Astrocyte of the hippocampus (primary cell): ENCODE data around the gene KHNYN.

ENCODE experiments used
- DNase-seq: peaks from one replicate; pipeline ENCODE4 v3.0.0; 2011; ENCODE audit warnings: low read depth, low spot score

KHNYN gene

GRCh38 chr14:24399999-24400718 is 29.6 kb upstream of the KHNYN start:
- no peak for DNase-seq

- DNase-seq = no peak
Observed at GRCh38 chr14:24401810-24402702, 27.7 kb upstream of the KHNYN start.

GRCh38 chr14:24403294-24403998 is 26.3 kb upstream of the KHNYN start:
- DNase-seq = peak; percentile 23

- DNase-seq = no peak
Observed at GRCh38 chr14:24404814-24405213, 24.9 kb upstream of the KHNYN start.

- DNase-seq = no peak
Observed at GRCh38 chr14:24406416-24406815, 23.3 kb upstream of the KHNYN start.

GRCh38 chr14:24407608-24408325 is 22.0 kb upstream of the KHNYN start:
- no peak for DNase-seq

GRCh38 chr14:24408764-24409163 is 21.0 kb upstream of the KHNYN start:
- no peak for DNase-seq

GRCh38 chr14:24409192-24409591 is 20.6 kb upstream of the KHNYN start:
- no peak for DNase-seq

- no peak for DNase-seq
Observed at GRCh38 chr14:24409956-24410355, 19.8 kb upstream of the KHNYN start.

GRCh38 chr14:24411443-24412389 is 18.0 kb upstream of the KHNYN start:
- peak; percentile 62 for DNase-seq

- DNase-seq = no peak
Observed at GRCh38 chr14:24414077-24414476, 15.7 kb upstream of the KHNYN start.

- DNase-seq = no peak
Observed at GRCh38 chr14:24414732-24415420, 14.9 kb upstream of the KHNYN start.

GRCh38 chr14:24415421-24416253 is 14.1 kb upstream of the KHNYN start:
- no peak for DNase-seq

- no peak for DNase-seq
Observed at GRCh38 chr14:24416254-24416931, 13.4 kb upstream of the KHNYN start.

- DNase-seq = no peak
Observed at GRCh38 chr14:24416932-24417619, 12.7 kb upstream of the KHNYN start.

- no peak for DNase-seq
Observed at GRCh38 chr14:24417832-24418491, 11.8 kb upstream of the KHNYN start.

- DNase-seq = no peak
Observed at GRCh38 chr14:24418492-24418873, 11.3 kb upstream of the KHNYN start.
